H4 (cell line): Measurements from ENCODE around the gene GP1BB. TPM values are rescaled to one million over a fixed set of nuclear protein-coding genes. Genes with fewer than 3 reads are reported as not detected.

Experiments used
- DNase-seq: peaks from one replicate; pipeline ENCODE4 v3.0.0-alpha.2; 2015; ENCODE audit warnings: low spot score
- total RNA-seq: library from RNA; depleted of rRNA; stranded (reverse); fragments of >200 nt; shearing (Covaris generic); gene quantifications from 2 replicates; pipeline ENCODE4 v1.2.3, GENCODE V29; 2014; rRNA removed

GP1BB gene
- total RNA-seq, 1 experiment from 2014 or later = 1.3 TPM

DNA sequence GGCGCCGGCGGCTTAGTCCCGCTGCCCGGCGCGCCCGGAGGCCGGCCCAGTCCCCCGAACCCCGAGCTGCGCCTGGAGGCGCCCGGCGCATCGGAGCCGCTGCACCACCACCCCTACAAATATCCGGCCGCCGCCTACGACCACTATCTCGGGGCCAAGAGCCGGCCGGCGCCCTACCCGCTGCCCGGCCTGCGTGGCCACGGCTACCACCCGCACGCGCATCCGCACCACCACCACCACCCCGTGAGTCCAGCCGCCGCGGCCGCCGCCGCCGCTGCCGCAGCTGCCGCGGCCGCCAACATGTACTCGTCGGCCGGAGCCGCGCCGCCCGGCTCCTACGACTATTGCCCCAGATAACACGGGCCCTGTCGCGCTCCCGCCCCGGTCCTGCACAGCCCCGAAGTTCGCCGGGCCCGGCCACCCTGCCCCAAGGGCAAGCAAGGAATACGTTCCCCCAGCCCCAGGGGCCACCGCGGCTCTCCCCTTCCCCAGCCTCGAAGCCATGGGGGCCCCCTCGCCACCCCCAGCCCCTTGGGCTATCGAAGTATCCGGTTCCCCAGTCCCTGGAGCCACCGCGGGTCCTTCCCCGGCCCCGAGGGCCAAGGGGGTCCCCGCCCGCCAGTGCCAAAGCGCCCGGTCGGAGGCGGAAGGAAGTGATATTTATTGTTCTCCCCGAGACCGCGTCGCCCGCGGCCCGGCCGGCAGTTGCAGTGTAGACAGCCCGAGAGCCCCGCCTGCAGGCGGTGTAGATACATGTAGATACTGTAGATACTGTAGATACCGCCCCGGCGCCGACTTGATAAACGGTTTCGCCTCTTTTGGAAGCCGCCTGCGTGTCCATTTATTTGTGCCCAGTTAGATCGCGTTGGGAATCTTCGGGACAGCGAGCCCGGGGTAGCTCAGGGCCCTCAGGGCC lies 43.4 kb downstream of the GP1BB start:
- DNase-seq = no peak

DNA sequence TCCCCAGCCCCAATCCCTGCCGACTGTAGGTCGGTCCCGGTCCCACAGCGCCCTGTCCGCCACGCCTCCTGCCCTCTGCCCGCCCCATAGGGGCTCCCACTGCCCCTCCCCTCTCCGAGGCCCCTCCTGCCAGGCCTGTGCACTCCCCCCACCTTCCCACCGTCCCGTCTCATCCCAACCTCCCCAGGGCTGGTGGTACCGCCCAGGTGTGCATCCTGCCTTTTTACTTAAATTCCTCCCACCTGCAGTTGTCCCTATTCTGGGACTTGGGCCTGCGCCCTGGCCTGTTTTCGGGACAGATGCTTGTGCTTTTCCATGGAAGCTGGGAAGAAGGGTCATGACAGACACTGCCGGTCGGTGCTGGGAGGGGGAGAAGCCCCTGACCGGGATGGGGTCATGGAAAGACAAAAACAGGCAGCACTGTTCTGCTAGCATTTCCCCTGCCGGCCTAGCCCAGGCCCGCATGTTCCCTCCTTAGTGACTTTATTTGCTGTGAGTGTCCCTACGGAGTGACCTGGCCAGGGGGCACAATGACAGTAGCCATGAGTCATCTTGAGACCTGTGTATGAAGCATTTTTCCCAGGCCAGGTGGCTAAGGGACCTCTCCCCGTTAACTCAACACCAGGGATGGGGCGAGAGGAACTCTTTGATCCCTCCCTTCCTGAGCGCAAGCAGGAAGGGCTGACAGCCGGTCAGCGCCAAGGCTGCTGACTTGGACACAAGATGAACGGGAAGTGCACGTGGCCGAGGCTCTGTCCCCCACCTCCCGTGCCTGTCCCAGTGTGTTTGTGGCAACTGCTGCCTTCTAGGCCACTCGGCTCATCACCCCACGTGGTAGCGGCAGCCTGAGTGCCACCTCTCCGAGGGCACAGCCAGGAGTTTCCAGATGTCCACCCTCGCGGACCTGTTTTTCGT lies 44.3 kb downstream of the GP1BB start:
- DNase-seq = no peak

DNA sequence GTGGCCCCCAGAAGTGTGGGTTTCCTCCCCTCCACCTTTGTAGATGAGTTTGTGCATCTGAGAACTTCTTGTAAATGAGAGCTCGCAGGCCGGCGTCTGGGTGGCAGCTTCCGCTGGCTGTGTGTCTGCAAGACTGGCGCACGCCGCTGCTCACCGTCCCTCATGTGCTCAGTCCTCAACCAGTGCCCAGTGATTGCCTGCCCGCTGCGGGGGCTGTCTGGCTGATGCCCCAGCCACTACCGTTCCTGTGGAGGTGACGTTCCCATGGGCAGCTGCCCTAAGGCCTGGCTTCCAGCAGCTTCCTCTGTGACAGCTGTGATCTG lies 46.0 kb downstream of the GP1BB start:
- no peak for DNase-seq

DNA sequence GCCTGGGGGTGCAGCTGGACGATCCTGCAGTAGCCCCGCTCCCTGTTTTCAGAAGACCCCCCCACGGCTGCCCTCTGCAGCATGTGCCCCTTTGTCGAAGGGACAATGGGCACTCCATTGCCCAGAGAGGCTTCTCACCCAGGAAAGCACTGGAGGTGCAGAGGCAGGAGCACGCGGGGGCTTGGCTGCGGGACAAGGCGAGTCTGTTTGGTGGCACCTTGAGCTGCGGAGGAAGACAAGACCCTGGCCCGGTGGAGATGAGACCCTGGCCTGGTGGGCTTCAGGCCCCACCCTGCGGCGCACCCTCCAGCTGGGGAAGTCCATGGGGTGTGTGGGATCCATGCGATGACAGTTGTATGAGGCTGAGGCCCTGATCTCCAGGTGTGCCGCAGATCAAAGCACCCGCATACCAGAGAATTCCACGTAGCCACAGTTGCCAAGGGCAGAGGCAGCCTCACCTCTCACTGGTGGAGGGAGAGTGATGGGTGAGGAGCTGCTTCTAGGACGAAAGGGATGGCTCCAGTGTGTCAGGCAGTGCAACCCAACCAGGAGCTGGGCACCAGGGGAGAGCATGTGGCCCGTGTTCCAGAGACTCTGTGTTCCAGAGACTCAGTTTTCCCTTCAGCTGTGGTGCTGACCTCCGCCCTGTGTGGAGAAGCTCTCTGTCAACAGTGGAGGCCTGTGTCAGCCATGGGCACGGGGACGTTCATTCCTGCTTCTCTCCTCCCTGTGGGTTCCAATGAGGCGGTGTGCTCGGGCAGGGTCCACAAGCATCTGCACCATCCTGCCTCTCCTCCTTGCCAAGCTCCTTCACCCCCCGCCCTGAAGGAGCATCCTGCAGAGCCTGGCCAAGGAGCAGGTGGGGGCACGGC lies 47.2 kb downstream of the GP1BB start:
- no peak for DNase-seq

DNA sequence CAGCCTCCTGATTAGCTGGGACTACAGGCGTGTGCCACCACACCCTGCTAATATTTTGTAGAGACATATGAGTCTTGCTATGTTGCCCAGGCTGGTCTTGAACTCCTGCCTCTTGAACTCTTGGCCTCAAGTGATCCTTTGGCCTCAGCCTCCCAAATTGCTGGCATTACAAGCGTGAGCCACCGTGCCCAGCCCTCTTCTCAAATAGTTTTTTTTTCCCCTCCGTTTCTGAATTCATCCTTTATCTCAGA lies 49.0 kb downstream of the GP1BB start:
- DNase-seq = no peak

DNA sequence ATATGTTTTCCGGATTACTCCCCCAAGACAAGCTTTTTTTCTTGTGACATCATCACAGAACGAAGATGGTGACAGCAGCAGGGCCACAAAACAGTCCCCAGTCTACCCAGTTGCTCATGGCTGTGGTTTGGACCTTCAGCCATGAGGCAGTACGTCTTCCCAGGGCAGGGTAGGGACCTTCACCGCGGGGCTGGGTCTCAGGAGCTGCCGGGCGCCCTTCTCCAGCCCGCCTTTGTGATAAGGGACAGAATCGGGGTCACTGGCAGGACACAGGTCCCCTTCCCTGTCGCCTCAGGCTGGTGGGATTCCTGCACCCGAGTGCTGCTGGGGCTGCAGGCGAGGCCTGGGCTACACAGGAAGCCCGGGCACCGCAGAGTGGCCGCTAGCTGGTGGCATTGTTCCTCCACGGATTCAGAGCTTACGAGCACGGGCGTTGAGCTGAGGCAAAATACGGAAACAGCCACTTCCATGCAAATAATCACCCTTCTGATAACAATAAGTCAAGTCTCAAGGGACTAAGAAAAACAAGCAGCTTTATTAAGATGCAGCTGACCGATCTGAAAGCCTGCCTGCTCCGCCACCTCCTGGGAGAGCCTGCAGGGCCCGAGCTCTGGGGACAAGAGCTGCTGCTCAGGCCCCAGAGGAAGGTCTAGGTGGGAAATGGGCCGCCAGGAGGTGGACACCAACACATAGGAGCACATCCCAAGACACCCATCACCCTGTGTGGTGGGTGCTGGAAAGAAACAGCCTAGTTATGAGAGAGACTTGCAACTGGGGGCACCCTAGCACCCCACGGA lies 49.5 kb downstream of the GP1BB start:
- no peak for DNase-seq

DNA sequence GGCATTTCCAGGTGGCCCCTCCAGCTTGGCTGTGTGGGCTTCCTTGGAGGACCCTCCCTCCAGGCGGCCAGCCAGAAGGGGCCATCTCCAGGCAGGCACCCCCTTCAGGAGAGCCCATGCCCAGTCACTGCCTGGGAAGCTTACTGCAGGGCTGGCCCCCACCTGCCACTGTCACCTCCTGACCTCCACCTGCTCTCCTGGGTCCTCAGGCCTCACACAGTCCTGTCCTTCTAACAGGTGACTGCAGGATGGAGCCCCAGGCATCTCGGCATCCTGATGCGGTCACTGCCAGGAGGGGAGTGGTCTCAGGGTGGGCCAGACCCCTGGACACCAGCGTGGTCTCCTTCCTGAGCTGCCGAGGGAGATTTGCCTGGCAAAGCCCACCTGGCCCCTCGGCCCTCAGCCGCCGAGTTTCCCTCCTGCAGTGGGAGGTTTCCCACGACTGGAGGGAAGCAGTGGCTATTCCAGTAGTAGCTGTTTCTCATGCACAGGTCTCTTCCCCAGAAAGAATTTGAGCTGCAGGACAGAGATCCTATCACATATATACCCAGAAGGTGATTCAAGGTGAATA lies 50.2 kb downstream of the GP1BB start:
- no peak for DNase-seq

Other genes with a start within 250 kb of the GP1BB start
- 55.6 and 71.1 TPM in 2 replicates for gene UFD1, start 244.3 kb upstream of the GP1BB start, total RNA-seq
- gene CDC45, start 243.6 kb upstream of the GP1BB start, total RNA-seq = 49.1 and 58.0 TPM in 2 replicates
- not detected in 2 replicates for gene CLDN5, start 199.1 kb upstream of the GP1BB start, total RNA-seq
- 10.9 and 15.8 TPM in 2 replicates for gene SEPTIN5, start 9.0 kb upstream of the GP1BB start, total RNA-seq
- not detected in 2 replicates for gene TBX1, start 37.2 kb downstream of the GP1BB start, total RNA-seq
- gene GNB1L, start 131.3 kb downstream of the GP1BB start, total RNA-seq = 5.7 and 12.4 TPM in 2 replicates
- gene RTL10, start 131.3 kb downstream of the GP1BB start, total RNA-seq = 2.3 and 2.6 TPM in 2 replicates
- 111 and 112 TPM in 2 replicates for gene COMT, start 218.2 kb downstream of the GP1BB start, total RNA-seq
- 7.5 and 9.1 TPM in 2 replicates for gene TXNRD2, start 218.3 kb downstream of the GP1BB start, total RNA-seq